NCI-H446 treated with DMSO at 0.1 percent for 48 hours (cell line): Measurements from ENCODE around the gene DPH5.

Source experiments
- DNase-seq: peaks from one replicate; lab custom pipeline; 2025; lab: John Stamatoyannopoulos, UW

Gene DPH5

DNA sequence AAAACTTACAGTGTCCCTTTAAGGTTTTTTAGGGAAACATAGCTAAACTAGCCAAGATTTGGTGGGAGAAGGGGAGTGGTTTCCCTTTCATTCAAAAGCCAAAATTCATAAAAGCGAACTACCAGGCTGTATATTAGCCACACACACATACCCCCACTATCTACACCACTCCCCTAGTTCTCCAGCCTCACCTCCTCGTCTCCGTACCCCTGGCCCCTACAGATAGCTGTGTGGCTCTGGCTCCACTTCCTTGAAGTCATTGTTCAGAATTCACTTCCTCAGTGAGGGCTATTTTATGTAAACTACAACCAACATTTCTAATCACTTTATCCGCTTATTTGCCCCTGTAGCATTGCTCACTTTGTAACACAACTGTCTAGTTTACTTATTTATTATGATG is 5.3 kb upstream of the DPH5 start:
- no peak for DNase-seq

- no peak for DNase-seq
Measured at GRCh38 chr1:101029184-101029583, 3.6 kb upstream of the DPH5 start.

GRCh38 chr1:101028466-101028865 is 2.9 kb upstream of the DPH5 start:
- no peak for DNase-seq

GRCh38 chr1:101027194-101027772 is 1.7 kb upstream of the DPH5 start:
- DNase-seq: no peak

DNA sequence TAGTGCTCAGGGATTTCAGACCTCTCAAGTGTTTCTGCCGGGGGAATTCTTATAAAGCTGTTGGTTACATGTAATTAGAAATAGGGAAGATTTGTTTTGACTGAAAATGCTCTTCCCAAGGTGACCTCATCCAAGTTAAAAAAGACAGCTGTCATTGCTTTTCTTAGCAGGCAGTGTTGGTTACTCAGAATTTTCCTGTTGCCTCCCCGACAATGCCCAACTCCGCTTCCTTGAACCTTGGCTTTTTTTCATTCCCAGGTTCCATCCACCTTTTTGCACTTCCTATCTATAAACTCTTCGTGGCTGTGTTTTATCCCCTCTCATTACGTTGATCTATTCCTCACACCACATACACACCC is 825 bp upstream of the DPH5 start:
- DNase-seq: no peak

DNA sequence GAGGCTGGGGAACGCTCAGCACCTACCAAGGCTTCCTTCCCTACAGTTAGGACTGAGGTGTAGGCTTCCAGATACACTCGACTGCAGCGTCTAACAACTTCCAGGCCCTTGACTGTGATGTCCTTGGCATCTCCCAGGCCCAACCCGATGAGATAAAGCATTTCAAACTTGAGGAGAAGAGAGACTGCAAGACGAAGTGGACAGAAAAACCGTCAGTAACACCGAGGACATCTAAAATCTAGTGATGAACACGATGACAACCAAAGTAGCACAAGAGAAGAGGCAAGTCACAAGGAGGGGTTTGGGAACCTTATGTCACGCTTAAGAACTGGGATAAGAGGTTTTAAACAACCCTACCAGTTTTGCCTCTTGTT is 314 bp downstream of the DPH5 start:
- no peak for DNase-seq

DNA sequence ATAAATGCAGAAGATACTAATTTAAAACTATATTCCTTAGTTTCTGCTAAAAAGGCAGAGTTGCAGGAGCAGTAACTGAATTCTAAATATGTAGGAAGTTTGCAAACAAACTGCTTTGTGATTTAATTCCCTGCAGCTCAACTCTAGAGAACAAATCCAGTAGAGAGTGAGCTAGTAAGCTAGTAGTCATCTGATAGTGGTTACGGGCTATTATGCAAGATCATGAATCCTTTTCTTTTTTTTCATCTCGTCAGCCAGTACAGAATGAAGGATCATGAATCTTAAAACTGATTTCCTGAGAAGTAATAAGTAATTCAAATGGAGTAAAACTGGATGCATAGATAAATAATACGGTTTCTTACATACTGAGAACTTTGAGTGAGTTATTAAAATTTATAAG is 3.3 kb downstream of the DPH5 start:
- DNase-seq: no peak

DNA sequence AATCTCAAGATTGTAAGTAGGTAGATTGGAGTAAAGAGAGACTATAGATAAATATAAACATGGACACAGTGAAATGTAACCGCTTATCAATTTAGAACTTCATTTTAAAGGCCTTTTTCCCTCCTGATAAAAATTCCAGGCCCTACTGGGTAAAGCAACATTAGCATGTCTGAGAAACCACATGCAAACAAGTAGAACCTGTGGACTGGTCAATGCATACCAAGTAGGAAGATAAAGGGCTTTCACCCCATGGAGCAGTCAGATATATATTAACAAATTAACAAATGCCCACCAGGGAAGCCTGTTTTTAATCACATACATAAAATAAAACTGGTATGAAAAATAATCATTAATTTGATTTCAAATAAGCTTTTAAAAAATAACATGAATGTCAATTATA is 8.1 kb downstream of the DPH5 start:
- DNase-seq: no peak

DNA sequence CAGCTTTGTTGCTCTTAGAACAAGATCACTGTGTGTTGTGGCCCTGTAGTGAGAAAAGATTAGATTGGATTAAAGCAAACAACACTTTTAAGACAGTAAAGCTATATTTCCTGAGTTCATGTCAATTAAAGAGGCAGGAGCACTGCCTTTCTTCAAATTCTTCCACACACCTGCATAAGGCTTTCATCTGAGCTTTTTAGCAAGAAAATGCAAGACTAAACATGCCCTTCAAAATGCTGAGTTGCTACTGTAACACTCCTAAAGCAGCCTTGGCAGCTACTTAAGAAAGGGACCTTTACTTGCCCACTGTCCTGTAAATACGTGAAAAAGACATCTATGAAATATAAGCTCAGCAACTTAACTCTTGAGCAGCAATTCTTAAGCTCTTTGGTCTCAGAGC is 11.8 kb downstream of the DPH5 start:
- no peak for DNase-seq

DNA sequence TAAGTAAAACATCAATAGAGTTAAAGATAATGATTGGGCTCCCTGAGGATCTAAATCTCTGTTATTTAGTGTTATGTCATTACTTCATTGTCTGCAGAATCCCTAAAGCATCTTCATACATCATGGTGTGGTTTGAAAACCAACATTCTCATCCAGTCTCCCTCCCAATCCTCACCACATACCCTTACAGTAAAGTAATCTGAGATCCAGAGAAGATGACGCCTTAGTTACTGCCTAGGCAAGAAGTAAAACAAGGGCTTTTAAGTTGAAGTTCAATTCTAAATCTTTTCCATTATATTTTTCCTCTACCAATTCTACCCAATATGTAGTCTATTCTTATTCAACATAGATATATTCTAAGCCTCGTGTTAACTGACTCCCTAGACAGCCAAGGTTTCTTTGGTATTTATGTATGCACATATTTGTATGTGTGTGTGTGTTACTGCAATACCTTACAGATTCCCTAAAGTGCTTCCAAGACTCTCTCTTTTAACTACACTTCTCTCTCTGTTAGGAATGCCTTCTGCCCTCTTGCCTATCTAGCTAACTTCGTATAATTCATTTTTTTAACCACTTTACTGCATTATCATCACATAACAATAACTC is 17.3 kb downstream of the DPH5 start:
- DNase-seq: no peak

DNA sequence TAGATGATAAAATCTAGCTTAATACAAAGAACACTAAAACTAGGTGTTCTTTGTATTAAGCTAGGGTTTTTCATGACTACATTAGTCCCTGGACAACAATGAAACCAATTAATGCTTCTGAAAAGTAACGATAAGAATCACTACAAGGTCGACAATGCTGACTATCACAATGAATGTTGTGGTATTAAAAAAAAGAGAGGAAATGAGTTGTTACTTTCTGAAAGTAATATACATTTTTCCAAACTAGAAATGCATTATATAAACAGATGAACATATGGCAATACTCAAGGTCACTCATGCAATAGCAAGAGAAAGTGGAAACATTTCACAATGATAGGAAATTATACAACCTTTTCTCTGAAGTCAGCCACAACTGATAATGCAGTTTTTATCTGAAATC is 19.0 kb downstream of the DPH5 start:
- no peak for DNase-seq

GRCh38 chr1:101005871-101006270 is 19.7 kb downstream of the DPH5 start:
- no peak for DNase-seq

GRCh38 chr1:101005183-101005582 is 20.4 kb downstream of the DPH5 start:
- no peak for DNase-seq

DNA sequence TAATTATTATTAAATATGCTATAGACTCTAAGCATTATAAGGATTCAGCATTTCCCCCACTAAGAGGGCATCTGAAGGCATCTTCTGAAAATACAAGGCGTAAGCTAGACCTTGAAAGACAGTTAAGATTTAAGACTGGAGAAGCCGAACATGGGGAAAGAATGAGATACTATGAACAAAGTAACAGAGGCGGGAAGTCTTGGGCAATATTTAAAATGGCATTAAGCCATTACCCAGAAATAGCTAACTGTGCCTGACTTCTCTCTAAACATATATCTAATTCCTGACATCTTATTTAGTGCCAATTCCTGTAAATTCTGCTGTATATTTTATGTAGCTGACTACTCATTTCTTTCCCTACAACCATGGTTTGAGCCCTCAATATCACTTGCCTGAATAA is 20.9 kb downstream of the DPH5 start:
- no peak for DNase-seq

DNA sequence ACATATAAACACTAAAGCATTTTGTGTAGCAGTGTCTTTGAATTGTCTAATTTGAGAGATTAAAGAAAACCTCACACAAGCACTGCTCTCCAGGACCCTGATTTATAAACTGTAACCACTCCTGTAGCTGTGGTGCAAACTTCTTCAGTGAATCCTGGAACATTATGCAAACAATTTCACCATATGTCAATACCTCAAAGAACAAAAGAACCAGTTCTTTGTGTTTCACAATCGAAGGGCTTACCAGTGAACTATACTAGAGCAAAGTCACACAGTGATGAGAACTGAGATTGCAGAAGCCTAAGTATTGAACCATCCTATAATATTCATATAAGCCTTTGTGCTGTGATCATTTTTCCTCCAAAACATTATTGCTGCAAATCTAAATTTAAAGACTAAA is 21.5 kb downstream of the DPH5 start:
- no peak for DNase-seq

DNA sequence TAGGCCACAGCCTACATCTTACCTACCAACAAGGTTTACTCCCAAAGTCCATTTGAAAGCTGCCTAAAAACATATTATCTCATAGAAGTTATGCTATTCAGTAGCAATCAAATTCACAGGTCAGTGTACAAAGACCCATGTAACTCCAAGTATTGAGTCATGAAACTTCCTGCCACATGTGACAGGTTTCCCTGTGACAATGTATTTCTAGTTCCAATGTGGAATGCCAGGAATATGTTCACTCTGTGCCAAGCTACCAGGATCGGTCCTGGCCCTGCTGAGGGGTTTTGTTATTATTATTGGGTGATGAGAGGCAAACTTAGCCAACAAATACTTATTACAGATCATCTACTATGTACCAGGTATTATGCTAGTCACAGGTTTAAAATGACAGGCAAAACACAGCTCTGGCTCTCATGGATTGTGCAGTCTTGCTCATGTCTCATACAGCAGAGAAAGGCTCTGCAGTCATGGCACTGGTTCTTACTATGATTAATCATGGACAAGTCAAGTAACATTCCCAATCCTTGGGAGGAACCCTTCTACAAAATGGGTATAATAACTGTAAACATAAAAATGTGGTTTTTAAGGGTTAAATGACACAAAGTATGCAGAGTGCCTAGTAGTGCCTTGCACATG is 22.5 kb downstream of the DPH5 start:
- no peak for DNase-seq

DNA sequence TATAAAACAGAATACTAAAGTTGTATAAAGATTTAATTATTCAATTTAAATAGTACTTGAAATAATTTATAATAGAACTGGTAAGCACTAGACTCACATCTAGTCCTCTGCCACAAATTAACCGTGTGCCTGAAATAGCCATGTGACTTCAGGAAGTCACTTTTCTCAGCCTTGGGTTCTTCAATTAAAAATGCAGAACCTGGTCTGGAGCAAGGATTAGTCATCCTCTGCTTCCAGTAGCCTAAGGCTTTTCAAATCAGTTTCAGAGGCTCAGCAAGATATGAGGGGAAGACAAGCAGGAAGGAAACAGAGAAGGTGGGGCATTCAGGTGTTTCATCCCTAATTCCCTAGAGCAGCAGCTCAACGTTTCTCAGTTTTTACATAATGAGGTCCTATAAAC is 23.0 kb downstream of the DPH5 start:
- no peak for DNase-seq

GRCh38 chr1:101000131-101000873 is 25.3 kb downstream of the DPH5 start:
- DNase-seq: no peak

- no peak for DNase-seq
Measured at GRCh38 chr1:100998426-100998825, 27.2 kb downstream of the DPH5 start.

DNA sequence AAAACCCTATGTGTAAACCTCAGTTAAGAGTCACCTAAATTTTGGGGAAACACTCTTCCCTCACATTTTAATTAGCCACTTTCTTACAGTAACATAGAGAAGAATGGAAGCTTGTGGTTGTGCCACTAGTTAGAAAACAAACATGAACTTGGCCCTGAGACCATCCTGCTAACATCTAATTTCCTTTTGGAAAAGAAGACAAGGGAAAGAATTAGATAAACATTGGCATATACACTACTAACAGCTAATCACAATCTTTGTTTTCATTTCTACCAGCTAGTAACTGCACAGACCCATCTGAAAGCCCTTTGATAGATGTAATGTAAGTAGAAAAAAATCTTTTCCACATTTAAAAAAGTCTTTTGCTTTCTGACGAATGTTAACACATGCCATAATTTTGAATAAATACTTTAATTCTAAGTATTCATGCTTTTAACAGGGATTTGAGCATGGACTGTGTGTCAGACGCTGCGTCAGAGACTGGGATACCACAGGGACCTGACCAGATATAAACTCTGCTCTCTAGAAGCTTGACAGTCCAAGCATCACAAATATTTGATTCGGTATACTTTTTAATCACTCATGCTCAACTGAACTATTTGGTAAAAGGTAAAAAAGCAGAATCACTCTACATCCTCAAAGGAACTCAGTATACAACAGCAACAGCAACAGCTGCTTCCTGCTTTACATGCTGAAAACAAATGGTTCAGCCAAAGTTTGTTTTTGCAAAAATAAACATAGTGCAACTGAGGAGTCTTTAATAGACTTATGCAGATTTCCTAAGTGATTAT is 30.2 kb downstream of the DPH5 start:
- DNase-seq: no peak

DNA sequence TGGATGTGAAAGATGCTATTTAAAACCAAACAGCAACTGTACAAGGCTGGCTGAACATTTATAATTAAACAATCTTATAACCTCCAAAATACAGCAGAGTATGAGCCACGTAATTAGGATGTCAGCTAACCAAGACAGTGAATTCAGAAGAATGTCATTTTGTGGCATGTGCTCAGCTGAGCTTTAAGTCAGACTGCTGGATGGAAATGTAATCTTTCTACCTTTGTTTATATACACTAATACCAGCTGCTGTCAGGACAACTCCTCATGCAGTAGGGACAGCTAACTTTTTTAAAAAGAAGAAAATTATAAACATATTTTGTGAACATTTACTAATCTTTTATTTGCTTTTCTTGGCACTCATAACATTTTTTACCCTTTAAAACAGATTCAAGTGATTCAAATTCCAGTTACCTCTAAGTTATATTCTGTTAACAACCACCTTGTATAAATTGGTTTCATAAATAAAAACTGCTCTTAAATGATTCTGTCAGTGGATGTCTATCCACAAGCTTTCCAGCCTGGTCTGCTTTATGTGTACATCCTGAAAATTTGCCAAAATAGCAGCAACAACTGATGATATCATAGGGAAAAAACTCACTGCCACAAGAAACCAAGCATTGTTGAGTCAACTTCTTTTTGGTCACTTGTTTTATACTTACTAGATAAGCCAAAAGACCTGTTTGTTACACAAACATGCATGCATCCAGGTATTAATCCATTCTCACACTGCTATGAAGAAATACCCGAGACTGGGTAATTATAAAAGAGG is 36.1 kb downstream of the DPH5 start:
- DNase-seq: no peak

GRCh38 chr1:100988121-100988520 is 37.5 kb downstream of the DPH5 start:
- DNase-seq: no peak
